Measurements from ENCODE around the gene MALAT1.

Gene MALAT1

DNA sequence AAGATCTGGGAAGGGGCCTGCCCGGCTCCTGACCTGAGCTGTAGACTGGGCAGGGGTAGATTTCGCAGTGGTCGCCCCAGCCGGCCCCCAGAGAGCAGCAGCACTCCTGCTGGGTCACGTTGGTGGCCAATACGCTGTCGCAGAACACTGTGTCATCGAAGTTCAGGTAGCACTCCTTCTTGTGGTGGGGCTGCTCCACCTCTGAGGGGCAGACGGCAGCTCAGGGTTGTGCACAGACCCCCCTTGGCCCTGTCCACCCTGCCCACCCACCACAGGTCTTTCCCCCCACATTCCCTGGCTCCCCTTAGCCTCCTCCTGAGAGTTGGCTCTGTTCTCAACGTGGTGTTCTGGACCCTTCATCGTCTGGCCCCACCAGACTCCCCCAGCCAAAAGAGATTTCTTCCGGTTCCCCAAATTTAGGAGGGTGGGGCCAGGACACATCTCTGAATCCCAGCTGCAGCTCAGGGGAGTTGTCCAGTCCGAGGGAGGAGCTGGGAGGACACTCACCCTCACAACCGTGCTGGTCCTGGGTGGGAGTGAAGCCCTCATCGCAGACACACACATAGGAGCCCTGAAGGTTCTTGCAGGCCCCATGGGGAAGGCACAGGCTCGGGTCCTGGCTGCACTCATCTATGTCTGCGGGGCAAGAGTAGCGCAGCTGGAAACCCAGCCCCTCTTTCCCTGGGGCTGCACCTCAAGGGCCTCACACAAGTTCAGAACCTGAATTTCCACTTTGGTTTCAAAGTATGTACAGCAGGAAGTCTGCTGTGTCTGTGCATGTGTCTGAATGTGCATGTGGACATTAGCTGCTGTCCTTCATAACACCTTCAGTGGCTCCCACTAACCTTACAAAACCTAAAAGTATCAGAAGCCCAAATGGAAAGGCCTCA lies 42.5 kb downstream of the MALAT1 start:
- TF ChIP-seq CTCF (IDR thresholded peaks at IDR 0.05; ENCODE audit: low read depth, low read length), result no peak
- peak overlapping the region; percentile 38 to 61 for H3K4me3 ChIP-seq (replicated peaks in 1 of 2; ENCODE audit: low read depth in 2 of 2, low read length in 2 of 2)
- no peak for DNase-seq (ENCODE audit: low read depth in 2 of 2)

GRCh38 chr11:65542738-65543390 lies 44.0 kb downstream of the MALAT1 start:
- H3K4me3 ChIP-seq (replicated peaks in 1 of 2; ENCODE audit: low read depth in 2 of 2, low read length in 2 of 2), result no peak overlapping the region
- no peak for TF ChIP-seq CTCF (IDR thresholded peaks at IDR 0.05; ENCODE audit: low read depth, low read length)
- no peak for DNase-seq (ENCODE audit: low read depth in 2 of 2)

GRCh38 chr11:65545853-65546216 lies 47.0 kb downstream of the MALAT1 start:
- no peak overlapping the region for H3K4me3 ChIP-seq (replicated peaks in 1 of 2; ENCODE audit: low read depth in 2 of 2, low read length in 2 of 2)
- no peak for DNase-seq (ENCODE audit: low read depth in 2 of 2)
- no peak for TF ChIP-seq CTCF (IDR thresholded peaks at IDR 0.05; ENCODE audit: low read depth, low read length)

- DNase-seq (ENCODE audit: low read depth in 2 of 2), result no peak
- H3K4me3 ChIP-seq (replicated peaks in 1 of 2; ENCODE audit: low read depth in 2 of 2, low read length in 2 of 2), result no peak overlapping the region
- TF ChIP-seq CTCF (IDR thresholded peaks at IDR 0.05; ENCODE audit: low read depth, low read length), result no peak
Measured at GRCh38 chr11:65546217-65546958, 47.5 kb downstream of the MALAT1 start.

- DNase-seq (ENCODE audit: low read depth in 2 of 2), result no peak
- no peak for TF ChIP-seq CTCF (IDR thresholded peaks at IDR 0.05; ENCODE audit: low read depth, low read length)
- no peak overlapping the region for H3K4me3 ChIP-seq (replicated peaks in 1 of 2; ENCODE audit: low read depth in 2 of 2, low read length in 2 of 2)
Measured at GRCh38 chr11:65547446-65548125, 48.7 kb downstream of the MALAT1 start.

- no peak for TF ChIP-seq CTCF (IDR thresholded peaks at IDR 0.05; ENCODE audit: low read depth, low read length)
- no peak for DNase-seq (ENCODE audit: low read depth in 2 of 2)
- H3K4me3 ChIP-seq (replicated peaks in 1 of 2; ENCODE audit: low read depth in 2 of 2, low read length in 2 of 2), result no peak overlapping the region
Measured at GRCh38 chr11:65548395-65548794, 49.5 kb downstream of the MALAT1 start.
